Sigmoid colon (tissue), 7 donors: ENCODE data around the gene TMEM92. TPM values are rescaled to one million over a fixed set of nuclear protein-coding genes. Genes with fewer than 3 reads are reported as not detected.

Experiments used
- DNase-seq: peaks from one replicate; pipeline ENCODE4 v3.0.0-alpha.2; 2019
- H3K27ac ChIP-seq, 4 donors: fragments of 200-600 bp; sonication (generic); one replicate each; pipeline ENCODE4 v1.5.1; 2016 to 2019; ENCODE audit warnings: mild to moderate bottlenecking in 1 of 4
- H3K27me3 ChIP-seq, 3 donors: fragments of 200-600 bp; sonication (generic); one replicate each; pipeline ENCODE4 v1.5.1; 2019; ENCODE audit warnings: mild to moderate bottlenecking in 1 of 3
- H3K36me3 ChIP-seq, 4 donors: fragments of 200-600 bp; sonication (generic); one replicate each; pipeline ENCODE4 v1.5.1; 2016 to 2019
- H3K4me1 ChIP-seq, 4 donors: fragments of 200-600 bp; sonication (generic); one replicate each; pipeline ENCODE4 v1.5.1; 2017 to 2019
- H3K4me3 ChIP-seq, 4 donors: fragments of 200-600 bp; sonication (generic); one replicate each; pipeline ENCODE4 v1.5.1; 2017 to 2019; ENCODE audit warnings: mild to moderate bottlenecking in 2 of 4, moderate library complexity in 1 of 4
- H3K9me3 ChIP-seq, 4 donors: fragments of 200-600 bp in 3 of 4; sonication (generic) in 3 of 4; one replicate each; pipeline versions ENCODE4 v1.5.1 to v1.6.1; 2013 to 2019
- EP300 ChIP-seq, 4 donors: sonication (generic); formaldehyde crosslinking; IDR thresholded peaks; one replicate each; pipeline ENCODE4 v1.6.1; 2017; ENCODE audit warnings: antibody characterized with exemption in 4 of 4
- POLR2A ChIP-seq, 2 donors: fragments of 450-650 bp; IDR thresholded peaks; one replicate each; pipeline ENCODE4 v1.6.1; 2016; ENCODE audit warnings: antibody characterized with exemption in 2 of 2, mild to moderate bottlenecking in 2 of 2, moderate library complexity in 2 of 2
- POLR2AphosphoS5 ChIP-seq, 4 donors: sonication (generic); formaldehyde crosslinking; IDR thresholded peaks; one replicate each; pipeline ENCODE4 v1.6.1; 2017; ENCODE audit warnings: antibody characterized with exemption in 4 of 4
- WGBS, 2 donors: extraction: QIAGEN DNeasy Blood & Tissue Kit; methylation state at CpG; one replicate each; pipeline ENCODE4 v1.1.7; 2013; 5-methylcytosine and 5-hydroxymethylcytosine counted together
- intact Hi-C: fragments of 100-400 bp; cut with DNase I; formaldehyde crosslinking; loops from one replicate; pipeline ENCODE4 v1.15.1; 2023
- polyA plus RNA-seq, 3 donors: library from polyadenylated mRNA; stranded (reverse); fragments of 200-250 nt; gene quantifications; one replicate each; pipeline ENCODE4 v1.2.3, GENCODE V29; 2013
- total RNA-seq, 4 donors: library from RNA; depleted of rRNA; stranded (reverse); fragments of >200 nt; gene quantifications; one replicate each; pipeline ENCODE4 v1.1.0, GENCODE V29; 2016
- TF ChIP-seq, protein P1 (sequence below), 4 experiments: fragments of 450-650 bp in 3 of 4; fragments of 200-600 bp in 1 of 4; IDR thresholded peaks; one replicate each; pipeline ENCODE4 v1.5.1; 2016 to 2019; ENCODE audit warnings: antibody characterized with exemption in 4 of 4, mild to moderate bottlenecking in 3 of 4, moderate library complexity in 2 of 4
- donor health status: healthy with polysubstance abuse.
- donor health status: Bipolar disorder and iron deficiency.
- donor health status: healthy.

Gene TMEM92
- total and polyA plus RNA-seq, 7 donors, result 2.5 to 9.7 (median 3.6) TPM; not detected in 4

DNA sequence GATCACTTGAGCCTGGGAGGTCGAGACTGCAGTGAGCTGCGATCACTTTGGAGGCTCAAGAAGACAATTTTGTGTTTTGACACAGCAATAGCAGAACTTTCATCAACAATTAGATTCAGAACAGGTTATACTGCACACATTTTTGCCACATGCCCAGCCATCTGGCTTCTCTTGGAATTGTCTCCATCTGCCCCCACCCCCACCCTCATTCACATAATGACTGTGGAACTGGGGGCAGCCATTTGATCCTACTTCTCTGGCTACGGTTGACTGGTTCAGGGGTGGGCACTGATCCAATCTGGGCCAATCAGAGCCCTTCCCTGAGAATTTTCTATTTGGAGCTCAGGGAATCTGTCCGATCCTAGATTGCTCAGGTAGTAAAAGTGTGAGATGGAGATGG, 14.0 kb downstream of the TMEM92 start:
- Histone ChIP-seq H3K27me3 (no peaks in the 10 kb centered on the region), H3K36me3 (no peaks in the 10 kb centered on the region), H3K9me3 (no peaks in the 10 kb centered on the region), H3K4me1 (peaks cover 0 to 37% (median 31%) of the 10 kb centered on the region in 4 donors), H3K27ac (peak overlapping the region; percentile 84 to 89 (median 88)), H3K4me3 (no peak overlapping the region)
- intact Hi-C loops, result no loop called here
- DNase-seq, result no peak
- 93 to 94% methylated on average over 4 of the region's 4 CpGs for WGBS, 2 donors
- TF ChIP-seq EP300 (IDR thresholded peaks at IDR 0.05) (no peak), POLR2A (IDR thresholded peaks at IDR 0.05) (no peak), POLR2AphosphoS5 (IDR thresholded peaks at IDR 0.05) (no peak)
- TF ChIP-seq, protein P1, sequence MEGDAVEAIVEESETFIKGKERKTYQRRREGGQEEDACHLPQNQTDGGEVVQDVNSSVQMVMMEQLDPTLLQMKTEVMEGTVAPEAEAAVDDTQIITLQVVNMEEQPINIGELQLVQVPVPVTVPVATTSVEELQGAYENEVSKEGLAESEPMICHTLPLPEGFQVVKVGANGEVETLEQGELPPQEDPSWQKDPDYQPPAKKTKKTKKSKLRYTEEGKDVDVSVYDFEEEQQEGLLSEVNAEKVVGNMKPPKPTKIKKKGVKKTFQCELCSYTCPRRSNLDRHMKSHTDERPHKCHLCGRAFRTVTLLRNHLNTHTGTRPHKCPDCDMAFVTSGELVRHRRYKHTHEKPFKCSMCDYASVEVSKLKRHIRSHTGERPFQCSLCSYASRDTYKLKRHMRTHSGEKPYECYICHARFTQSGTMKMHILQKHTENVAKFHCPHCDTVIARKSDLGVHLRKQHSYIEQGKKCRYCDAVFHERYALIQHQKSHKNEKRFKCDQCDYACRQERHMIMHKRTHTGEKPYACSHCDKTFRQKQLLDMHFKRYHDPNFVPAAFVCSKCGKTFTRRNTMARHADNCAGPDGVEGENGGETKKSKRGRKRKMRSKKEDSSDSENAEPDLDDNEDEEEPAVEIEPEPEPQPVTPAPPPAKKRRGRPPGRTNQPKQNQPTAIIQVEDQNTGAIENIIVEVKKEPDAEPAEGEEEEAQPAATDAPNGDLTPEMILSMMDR (IDR thresholded peaks at IDR 0.05), result no peak

DNA sequence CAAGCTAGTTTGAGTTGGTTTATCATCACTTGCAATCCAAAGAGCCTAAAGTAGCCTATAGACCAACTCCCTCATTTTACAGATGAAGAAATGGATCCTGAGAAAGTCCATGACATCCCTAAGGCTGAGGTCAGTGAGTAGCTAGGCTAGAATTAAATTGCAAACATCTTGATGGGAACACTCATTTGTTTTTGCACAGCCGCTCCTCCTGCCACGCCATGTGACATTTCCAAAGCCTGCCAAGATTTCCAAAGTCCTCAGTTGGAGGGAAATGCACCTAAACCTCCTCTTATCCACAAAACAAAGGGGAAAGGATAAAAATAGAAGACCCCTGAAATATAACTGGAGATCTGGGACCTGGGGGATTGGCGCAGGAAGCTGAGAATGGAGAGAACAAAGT, 15.0 kb downstream of the TMEM92 start:
- TF ChIP-seq POLR2A (IDR thresholded peaks at IDR 0.05) (no peak), POLR2AphosphoS5 (IDR thresholded peaks at IDR 0.05) (peak in 2 of 4 donors; percentile 16 to 45), EP300 (IDR thresholded peaks at IDR 0.05) (peak in 1 of 4 donors; percentile 37)
- TF ChIP-seq, protein P1 (IDR thresholded peaks at IDR 0.05), result no peak
- Histone ChIP-seq H3K27me3 (no peaks in the 10 kb centered on the region), H3K4me3 (peak overlapping the region in 1 of 4 donors; percentile 9), H3K36me3 (no peaks in the 10 kb centered on the region), H3K9me3 (no peaks in the 10 kb centered on the region), H3K27ac (peak overlapping the region; percentile 84 to 89 (median 88)), H3K4me1 (peaks cover 0 to 37% (median 31%) of the 10 kb centered on the region in 4 donors)
- intact Hi-C loops, result loop anchor here (1.0 kb wide), 1 partner anchor 89 kb away; no protein-coding TSS in a partner anchor
- DNase-seq, result no peak
- 72 to 82% methylated on average over 3 of the region's 3 CpGs for WGBS, 2 donors

DNA sequence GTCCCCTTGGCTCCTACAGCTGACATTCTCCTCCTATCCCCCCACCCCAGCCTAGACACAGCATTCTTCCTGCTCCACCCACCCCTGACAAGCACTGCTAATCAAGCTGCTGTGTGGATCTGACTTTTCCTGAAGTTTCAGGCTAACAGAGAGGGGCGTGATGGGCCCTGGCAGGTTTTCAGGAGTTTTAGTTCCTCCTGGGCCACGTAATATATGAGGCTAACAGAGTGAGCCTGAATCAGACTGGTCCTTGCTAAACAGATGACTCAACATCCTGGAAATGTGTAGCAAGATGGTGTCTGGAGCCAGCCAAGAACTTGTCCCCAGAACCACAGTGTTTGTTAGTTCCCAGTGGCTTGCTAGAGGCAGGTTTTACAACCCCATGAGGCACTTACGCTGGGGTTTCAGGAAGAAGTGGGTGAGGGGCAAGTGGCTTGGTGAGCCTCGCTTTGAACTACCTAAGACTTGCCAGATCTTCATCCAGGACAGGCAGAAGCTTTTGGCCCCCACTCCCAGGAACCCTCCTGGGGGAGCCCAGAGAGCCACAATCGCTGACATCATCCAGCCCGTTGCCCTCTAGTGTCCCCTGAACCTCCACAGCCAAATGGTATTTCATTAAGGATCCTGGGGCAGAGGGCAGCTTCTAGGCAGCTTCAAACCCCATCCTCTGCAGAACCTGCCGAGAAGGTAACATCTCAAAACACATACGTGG, 15.9 kb downstream of the TMEM92 start:
- whole genome bisulfite sequencing, 2 donors, result 43 to 50% methylated on average over 8 of the region's 8 CpGs
- DNase-seq, result peak; percentile 94
- H3K4me3 ChIP-seq, result peak overlapping the region in 2 of 4 donors; percentile 9 to 12

DNA sequence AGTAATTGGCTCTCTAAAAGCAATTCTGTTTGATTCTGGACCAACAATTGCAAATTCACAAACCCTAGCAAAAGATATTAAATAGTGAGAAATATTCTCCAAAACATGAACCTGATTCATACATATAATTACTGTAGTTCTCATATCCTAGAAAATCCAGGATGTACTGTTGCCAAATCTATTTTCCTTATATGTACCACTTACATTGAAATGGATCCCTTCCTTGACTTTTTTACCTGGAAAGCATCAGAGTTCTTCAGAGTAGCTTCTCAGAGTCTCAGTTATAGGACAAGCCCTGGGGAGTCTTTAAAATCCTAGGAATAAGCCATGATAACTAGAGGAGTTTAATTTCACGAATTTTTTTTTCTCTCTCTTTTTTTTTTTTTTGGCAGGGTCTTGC, 16.7 kb downstream of the TMEM92 start:
- TF ChIP-seq, protein P1 (IDR thresholded peaks at IDR 0.05), result no peak
- TF ChIP-seq POLR2AphosphoS5 (IDR thresholded peaks at IDR 0.05) (no peak), EP300 (IDR thresholded peaks at IDR 0.05) (no peak), POLR2A (IDR thresholded peaks at IDR 0.05) (no peak)
- peaks cover 0 to 37% (median 31%) of the 10 kb centered on the region in 4 donors for H3K4me1 ChIP-seq
- intact Hi-C loops, result loop anchor here (1.0 kb wide), 1 partner anchor 19 kb away; no protein-coding TSS in a partner anchor
- no peaks in the 10 kb centered on the region for H3K36me3 ChIP-seq
- 69 to 81% methylated on average over 1 of the region's 1 CpG for WGBS, 2 donors
- no peaks in the 10 kb centered on the region for H3K27me3 ChIP-seq
- H3K27ac ChIP-seq, result peak overlapping the region; percentile 84 to 89 (median 88)
- no peak for DNase-seq
- H3K4me3 ChIP-seq, result no peak overlapping the region
- no peaks in the 10 kb centered on the region for H3K9me3 ChIP-seq

More for the DNA sequence above, 15.9 kb downstream of the TMEM92 start:
- TF ChIP-seq, protein P1 (IDR thresholded peaks at IDR 0.05), result no peak
- peak in 3 of 4 donors; percentile 43 to 90 (median 77) for TF ChIP-seq EP300 (IDR thresholded peaks at IDR 0.05)
- TF ChIP-seq POLR2AphosphoS5 (IDR thresholded peaks at IDR 0.05), result peak; percentile 59 to 91 (median 77)
- Histone ChIP-seq H3K4me1 (peaks cover 0 to 37% (median 31%) of the 10 kb centered on the region in 4 donors), H3K27me3 (no peaks in the 10 kb centered on the region), H3K36me3 (no peaks in the 10 kb centered on the region), H3K27ac (peak overlapping the region; percentile 84 to 89 (median 88)), H3K9me3 (no peaks in the 10 kb centered on the region)
- intact Hi-C loops, result loop anchor here (1.0 kb wide), 2 partner anchors 18 to 90 kb away; no protein-coding TSS in a partner anchor
